Cardiac muscle cell (in vitro differentiated cells and primary cell): ENCODE data around the gene ZMYND11. TPM values are rescaled to one million over a fixed set of nuclear protein-coding genes. Genes with fewer than 3 reads are reported as not detected.

ENCODE experiments used
- DNase-seq, 2 donors: peaks; one replicate each; pipeline versions ENCODE4 v3.0.0 to v3.0.0-alpha.2; 2010 to 2017; ENCODE audit warnings: low read depth in 1 of 2, low spot score in 1 of 2
- H3K27ac ChIP-seq: fragments of 200-600 bp; sonication (generic); 2 replicates; pipeline ENCODE4 v1.5.1; 2016
- H3K27me3 ChIP-seq: fragments of 200-600 bp; sonication (generic); 2 replicates; pipeline ENCODE4 v1.6.0; 2016; ENCODE audit warnings: control low read depth
- H3K36me3 ChIP-seq: fragments of 200-600 bp; sonication (generic); 2 replicates; pipeline ENCODE4 v1.5.1; 2016; ENCODE audit warnings: control low read depth
- H3K4me1 ChIP-seq: fragments of 200-600 bp; sonication (generic); 2 replicates; pipeline ENCODE4 v1.8.1; 2017; ENCODE audit warnings: low read depth, mild to moderate bottlenecking, mixed run types
- H3K4me3 ChIP-seq: fragments of 200-600 bp; sonication (generic); 2 replicates; pipeline ENCODE4 v1.5.1; 2016; ENCODE audit warnings: mild to moderate bottlenecking
- H3K9me3 ChIP-seq: fragments of 200-600 bp; sonication (generic); 2 replicates; pipeline ENCODE4 v1.5.1; 2017; ENCODE audit warnings: low read depth, mild to moderate bottlenecking, control low read depth
- polyA plus RNA-seq: library from polyadenylated mRNA; unstranded; fragments of >200 nt; fragmentation: Nextera tagmentation; extraction: Ambion mirVana; gene quantifications from 2 replicates; pipeline ENCODE4 v1.2.1, GENCODE V29; 2016
- total RNA-seq: library from RNA; depleted of rRNA; stranded (reverse); fragments of >200 nt; gene quantifications from 2 replicates; pipeline ENCODE4 v1.2.3, GENCODE V29; 2016
- TF ChIP-seq, protein P1 (sequence below): IDR thresholded peaks from 2 replicates; pipeline ENCODE4 v1.5.1; 2012; ENCODE audit warnings: low read depth, mild to moderate bottlenecking, low read length

Gene ZMYND11
- total and polyA plus RNA-seq, 2 experiments from 2014 or later: 34.3 to 65.8 TPM

DNA sequence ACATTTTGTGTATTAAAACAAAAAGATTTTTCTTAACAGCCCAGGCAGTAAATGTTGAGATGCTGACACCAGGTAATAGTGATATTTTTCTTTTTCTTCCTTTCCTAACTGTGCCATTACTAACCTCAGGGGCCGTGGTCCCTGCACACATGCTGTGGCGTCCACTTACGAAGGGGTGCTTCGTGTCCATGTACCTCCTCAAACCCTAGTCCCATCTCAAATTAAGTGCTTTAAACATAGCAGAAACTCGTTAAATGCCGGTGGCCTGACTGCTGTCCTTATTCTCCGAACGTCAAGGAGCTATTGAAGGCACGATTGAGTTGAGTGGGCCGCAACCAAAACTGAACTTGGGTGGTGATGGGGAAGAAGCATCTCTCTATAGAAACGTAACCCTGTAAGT, 132.4 kb downstream of the ZMYND11 start:
- H3K36me3 ChIP-seq: no peaks in the 10 kb centered on the region
- H3K27ac ChIP-seq: no peak overlapping the region
- TF ChIP-seq, protein P1, sequence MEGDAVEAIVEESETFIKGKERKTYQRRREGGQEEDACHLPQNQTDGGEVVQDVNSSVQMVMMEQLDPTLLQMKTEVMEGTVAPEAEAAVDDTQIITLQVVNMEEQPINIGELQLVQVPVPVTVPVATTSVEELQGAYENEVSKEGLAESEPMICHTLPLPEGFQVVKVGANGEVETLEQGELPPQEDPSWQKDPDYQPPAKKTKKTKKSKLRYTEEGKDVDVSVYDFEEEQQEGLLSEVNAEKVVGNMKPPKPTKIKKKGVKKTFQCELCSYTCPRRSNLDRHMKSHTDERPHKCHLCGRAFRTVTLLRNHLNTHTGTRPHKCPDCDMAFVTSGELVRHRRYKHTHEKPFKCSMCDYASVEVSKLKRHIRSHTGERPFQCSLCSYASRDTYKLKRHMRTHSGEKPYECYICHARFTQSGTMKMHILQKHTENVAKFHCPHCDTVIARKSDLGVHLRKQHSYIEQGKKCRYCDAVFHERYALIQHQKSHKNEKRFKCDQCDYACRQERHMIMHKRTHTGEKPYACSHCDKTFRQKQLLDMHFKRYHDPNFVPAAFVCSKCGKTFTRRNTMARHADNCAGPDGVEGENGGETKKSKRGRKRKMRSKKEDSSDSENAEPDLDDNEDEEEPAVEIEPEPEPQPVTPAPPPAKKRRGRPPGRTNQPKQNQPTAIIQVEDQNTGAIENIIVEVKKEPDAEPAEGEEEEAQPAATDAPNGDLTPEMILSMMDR: no peak

GRCh38 chr10:269440-270074, 134.3 kb downstream of the ZMYND11 start:
- Histone ChIP-seq H3K36me3 (no peaks in the 10 kb centered on the region), H3K27ac (no peak overlapping the region), H3K4me1 (peaks cover 3% of the 10 kb centered on the region), H3K9me3 (no peaks in the 10 kb centered on the region), H3K4me3 (no peak overlapping the region), H3K27me3 (no peaks in the 10 kb centered on the region)
- TF ChIP-seq, protein P1: no peak
- DNase-seq: no peak

More for the DNA sequence above, 132.4 kb downstream of the ZMYND11 start:
- no peaks in the 10 kb centered on the region for H3K9me3 ChIP-seq
- no peaks in the 10 kb centered on the region for H3K27me3 ChIP-seq
- no peak for DNase-seq
- no peaks in the 10 kb centered on the region for H3K4me1 ChIP-seq
- no peak overlapping the region for H3K4me3 ChIP-seq

DNA sequence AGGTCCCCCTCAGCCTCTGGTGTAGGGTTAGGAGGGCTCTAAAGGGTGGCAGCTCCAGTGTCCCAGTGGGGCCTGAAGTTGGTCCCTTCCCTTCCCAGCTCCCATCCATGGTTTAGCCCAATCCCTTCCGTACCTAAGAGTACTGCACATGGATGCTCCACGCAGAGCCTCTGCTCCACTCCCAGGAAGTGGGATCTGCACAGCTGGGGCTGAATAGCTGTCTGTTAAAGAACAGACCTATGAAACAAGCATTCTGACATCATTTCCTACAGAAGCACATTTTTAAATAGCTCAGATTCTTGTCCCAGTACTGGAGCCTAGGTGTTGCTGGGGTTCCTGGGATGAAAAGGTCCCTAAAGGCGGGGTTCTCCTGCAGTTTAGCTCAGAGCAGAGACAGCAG, 135.9 kb downstream of the ZMYND11 start:
- H3K27ac ChIP-seq: no peak overlapping the region
- no peak overlapping the region for H3K4me3 ChIP-seq
- no peaks in the 10 kb centered on the region for H3K36me3 ChIP-seq
- peaks cover 15% of the 10 kb centered on the region for H3K4me1 ChIP-seq
- no peaks in the 10 kb centered on the region for H3K9me3 ChIP-seq
- peak in 1 of 2 donors; percentile 20 for DNase-seq
- TF ChIP-seq, protein P1: no peak
- H3K27me3 ChIP-seq: no peaks in the 10 kb centered on the region

DNA sequence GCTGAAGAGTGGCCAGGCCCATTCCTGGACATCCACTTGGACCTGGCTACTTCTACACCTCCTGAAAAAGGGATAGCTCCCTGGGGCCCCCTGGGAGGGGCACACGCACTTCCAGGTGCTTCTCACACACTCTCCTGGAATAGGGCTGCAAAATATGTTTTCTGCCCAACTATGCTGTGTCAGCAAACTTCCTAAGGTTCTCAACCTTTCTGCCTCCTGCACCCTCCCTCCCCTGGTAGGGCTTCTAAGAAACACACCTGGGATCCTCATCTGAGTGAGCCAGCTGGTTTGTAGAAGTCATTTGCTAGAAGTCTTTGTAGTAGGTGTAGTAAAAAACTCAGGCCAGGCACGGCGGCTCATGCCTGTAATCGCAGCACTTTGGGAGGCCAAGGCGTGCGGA, 136.5 kb downstream of the ZMYND11 start:
- peaks cover 15% of the 10 kb centered on the region for H3K4me1 ChIP-seq
- H3K9me3 ChIP-seq: no peaks in the 10 kb centered on the region
- TF ChIP-seq, protein P1: no peak
- H3K27me3 ChIP-seq: no peaks in the 10 kb centered on the region
- H3K36me3 ChIP-seq: no peaks in the 10 kb centered on the region
- no peak overlapping the region for H3K4me3 ChIP-seq
- no peak for DNase-seq
- no peak overlapping the region for H3K27ac ChIP-seq

GRCh38 chr10:273088-273487, 137.8 kb downstream of the ZMYND11 start:
- TF ChIP-seq, protein P1: no peak
- Histone ChIP-seq H3K36me3 (no peaks in the 10 kb centered on the region), H3K9me3 (no peaks in the 10 kb centered on the region), H3K27ac (no peak overlapping the region), H3K4me3 (no peak overlapping the region), H3K27me3 (no peaks in the 10 kb centered on the region), H3K4me1 (peaks cover 15% of the 10 kb centered on the region)
- no peak for DNase-seq

DNA sequence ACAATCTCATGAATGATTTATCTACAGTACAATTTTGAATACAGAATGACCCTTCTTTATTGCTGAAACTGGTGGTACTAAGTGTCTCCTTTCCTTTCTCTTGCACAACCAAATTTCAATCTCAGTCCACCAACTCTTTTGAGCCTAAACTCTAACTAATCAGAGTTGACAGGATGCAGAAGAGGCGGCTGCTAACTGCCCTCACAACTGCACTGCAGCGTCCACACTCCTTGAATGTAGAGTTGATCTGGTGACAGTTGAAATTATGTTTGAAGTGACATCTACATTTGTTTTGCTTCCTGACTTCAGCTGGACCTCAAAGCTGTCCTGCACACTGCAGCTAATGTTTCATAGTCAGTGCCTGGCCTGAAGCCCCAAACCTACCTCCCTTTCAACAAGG, 139.6 kb downstream of the ZMYND11 start:
- TF ChIP-seq, protein P1: no peak
- DNase-seq: peak in 1 of 2 donors; percentile 57

More for the DNA sequence above, 139.6 kb downstream of the ZMYND11 start:
- Histone ChIP-seq H3K36me3 (no peaks in the 10 kb centered on the region), H3K27ac (peak overlapping the region; percentile 2), H3K4me1 (peaks cover 26% of the 10 kb centered on the region), H3K9me3 (no peaks in the 10 kb centered on the region), H3K4me3 (no peak overlapping the region), H3K27me3 (no peaks in the 10 kb centered on the region)
